HG03354 (cell line): Measurements from ENCODE around the gene PAX7.

Source experiments
- ATAC-seq: cut with Tn5 transposase; IDR thresholded peaks from one replicate; pipeline ENCODE4 v1.9.1; 2021; ENCODE audit warnings: mild to moderate bottlenecking; ENCODE audit not compliant: unreplicated experiment, poor library complexity, severe bottlenecking

PAX7 gene

DNA sequence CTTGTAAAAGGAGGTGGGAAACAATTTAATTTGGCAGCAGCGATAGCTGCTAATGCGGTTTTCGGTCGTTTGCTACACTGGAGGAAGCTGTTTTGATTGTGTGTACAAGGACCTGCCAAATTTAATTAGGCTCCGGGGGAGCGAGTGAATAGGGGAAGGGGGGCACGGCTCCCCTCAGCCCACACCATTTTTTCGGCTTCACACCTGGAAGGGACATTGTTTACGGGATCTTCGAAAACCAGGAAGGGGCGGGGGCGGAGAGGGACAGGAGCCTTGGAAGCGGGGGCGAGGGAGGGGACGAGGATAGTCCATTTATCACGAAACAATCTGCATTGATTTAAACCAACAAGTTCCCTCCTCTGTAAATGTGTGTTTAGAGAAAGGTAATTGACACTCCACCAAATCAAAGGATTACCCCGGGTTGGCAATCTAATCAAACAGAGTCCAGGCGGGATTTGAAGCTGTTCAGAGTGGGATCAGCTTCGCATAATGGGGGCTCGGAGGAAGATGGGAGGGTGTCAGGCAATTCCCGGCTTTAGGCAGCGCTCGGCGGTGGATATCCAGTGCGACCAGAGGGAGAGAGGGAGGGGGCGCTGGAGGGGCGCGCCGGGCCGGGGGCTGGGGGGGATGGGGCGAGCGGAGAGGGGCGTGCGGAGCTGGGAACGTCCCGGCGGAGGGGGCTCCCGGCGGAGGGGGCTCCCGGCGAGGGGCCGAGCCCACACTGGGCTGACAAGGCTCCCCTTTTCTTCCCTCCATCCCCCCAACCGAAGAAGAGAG lies 9.8 kb downstream of the PAX7 start:
- no peak for ATAC-seq

DNA sequence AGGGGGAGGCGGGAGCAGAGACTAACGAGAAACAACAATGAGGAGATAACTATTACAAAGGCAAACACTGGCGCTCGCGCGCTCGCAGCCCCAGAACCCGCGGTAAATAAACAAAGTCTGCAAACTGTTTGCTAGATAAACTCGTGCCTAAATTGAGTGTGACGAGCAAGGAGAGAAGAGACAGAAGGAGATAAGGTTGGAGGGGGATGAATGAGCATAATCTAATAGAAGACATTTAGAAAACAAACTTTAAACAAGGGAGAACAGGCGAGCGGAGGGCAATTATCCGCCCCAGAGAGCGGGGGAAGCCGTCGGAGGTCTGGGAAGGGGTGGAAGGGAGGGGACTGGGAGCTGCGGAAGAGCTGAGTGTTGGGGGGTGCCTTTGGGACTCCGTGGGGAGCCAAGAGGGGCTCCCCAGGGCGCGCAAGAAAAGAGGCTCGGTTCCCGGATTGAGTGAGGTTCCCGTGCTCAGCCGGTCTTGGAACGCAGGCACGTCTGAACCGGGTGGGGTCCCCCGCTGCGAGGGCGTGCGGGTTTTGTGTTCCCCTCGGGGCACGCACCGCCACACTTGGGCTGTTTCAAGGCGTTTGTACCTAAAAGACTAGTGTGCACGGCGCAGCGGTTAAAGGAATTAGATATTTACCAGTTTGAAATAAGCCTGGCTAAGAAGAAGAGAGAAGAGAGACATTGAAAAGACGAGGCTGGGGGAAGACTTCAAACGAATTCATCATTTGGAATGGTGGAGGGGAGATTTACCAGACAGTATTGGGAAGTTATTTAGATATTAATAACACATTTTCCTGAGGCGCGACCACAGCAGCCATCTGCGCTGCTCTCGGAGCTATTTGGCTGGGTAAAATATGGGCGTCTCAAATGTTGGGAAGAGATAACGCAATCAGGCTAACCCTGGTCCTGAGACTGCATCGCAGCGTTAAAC lies 10.6 kb downstream of the PAX7 start:
- ATAC-seq: no peak

DNA sequence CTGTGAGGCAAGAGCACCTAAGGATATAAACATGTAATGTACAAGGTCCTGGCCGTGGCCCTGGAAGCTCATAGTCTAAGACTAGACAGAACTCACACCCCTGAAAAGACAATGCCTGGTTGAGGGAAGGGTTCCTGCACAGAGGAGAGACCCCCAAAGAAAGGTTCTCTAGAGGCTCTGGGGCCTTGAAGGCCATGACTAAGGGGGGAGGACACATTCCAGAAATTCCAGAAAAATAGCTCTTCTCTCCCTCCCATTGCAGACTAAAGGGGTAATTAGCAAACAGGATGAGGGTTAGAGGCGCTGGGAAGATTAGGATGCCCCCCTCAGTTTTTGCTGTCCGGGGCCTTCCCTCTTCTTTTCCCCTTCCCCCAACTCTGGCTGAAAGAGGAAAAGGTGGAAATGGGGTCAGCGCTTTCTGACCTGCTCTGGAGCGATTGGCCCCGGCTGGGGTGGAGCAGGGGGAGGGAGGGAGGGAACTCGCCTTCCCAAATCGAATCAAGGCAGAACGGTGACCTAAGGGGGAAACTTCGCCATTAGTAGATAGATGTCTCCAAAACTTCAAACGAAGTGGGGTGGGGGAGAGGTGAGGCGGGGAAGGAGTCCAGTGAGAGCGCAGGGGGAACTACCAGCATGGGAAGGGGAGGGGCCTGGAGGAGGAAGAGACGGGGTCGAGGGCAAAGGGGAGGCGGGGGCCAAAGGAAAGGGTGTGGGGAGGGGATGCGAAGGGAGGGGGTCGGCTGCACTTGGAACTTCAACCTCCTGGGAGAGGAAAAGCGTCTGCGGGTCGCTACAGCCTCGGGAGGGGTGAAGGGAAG lies 11.8 kb downstream of the PAX7 start:
- no peak for ATAC-seq

DNA sequence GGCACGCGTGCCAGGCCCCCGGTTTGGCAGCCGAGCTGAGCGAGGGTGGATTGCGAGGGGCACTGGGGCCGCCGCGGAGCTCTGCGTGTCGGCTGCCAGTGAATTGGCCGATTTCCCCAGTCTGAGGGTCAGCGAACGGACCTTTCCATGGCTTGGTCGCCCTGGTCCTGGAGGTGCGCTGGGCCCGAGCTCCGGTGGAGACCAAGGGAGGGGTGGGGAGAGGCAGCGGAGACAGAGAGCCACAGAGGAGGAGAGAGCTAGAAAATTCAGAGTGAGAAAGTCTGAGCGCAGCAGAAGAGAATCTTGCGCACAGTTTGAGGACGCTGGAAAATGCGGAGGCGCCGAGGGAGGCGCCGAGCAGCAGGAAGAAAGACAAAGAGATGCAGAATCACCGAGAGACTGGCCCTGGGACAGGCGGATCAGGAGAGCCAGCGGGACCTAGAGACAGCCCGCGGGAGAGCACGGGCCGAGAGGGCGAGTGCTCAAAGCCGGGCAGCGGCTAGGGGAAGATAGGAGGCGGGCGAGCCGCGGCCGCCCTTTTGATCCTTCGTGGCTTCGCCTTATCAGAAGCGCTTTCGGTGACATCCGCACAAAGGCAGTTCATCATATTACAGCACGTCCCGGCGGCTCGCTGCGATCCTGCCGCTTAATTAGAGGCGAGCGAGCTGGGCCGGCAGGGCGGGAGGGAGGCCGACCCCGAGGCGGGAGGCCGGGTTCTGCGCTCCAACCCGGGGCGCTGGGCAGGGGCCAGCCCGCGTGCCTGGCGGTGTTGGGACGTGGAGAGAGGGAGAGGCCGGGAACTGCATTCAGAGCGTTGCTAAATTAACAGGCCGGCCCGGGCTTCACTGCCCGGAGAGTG lies 12.7 kb downstream of the PAX7 start:
- no peak for ATAC-seq

DNA sequence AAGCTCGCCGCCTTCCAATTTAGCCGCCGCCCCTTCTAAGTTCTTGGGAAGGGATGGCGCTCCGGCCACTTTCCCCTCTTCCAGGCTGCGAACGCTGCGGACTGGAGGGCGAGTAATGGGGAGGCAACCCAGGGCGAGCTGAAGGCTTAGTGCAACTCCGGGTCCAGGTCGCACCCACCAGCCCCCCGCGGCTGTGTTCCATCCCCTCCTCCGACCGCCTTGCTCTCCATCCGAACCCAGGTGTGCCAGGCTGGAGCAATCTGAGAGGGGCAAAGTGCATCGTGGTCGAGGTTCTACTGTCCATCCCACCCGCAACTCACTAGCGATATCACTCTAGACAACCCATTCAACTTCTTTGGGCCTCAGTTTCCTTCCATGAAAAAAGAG lies 13.4 kb downstream of the PAX7 start:
- no peak for ATAC-seq

DNA sequence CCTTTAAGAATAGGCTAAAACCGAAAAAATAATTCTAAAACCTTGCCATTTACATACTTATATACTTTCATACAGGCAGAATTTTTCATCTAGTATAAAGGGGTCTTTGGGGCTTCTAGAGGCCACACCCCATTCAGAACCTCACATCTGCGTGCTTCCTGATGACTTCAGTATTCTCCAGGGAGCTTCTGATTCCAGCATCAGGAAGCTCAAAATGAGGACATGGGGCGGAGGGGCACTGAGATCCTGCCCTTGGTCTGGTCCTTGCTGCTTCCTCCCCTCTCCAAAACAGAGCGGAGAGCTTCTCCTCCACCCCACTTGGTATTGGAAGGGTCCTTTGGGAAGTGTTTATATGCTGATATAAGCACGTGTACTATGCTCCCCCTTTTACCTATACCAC lies 13.8 kb downstream of the PAX7 start:
- ATAC-seq: no peak

DNA sequence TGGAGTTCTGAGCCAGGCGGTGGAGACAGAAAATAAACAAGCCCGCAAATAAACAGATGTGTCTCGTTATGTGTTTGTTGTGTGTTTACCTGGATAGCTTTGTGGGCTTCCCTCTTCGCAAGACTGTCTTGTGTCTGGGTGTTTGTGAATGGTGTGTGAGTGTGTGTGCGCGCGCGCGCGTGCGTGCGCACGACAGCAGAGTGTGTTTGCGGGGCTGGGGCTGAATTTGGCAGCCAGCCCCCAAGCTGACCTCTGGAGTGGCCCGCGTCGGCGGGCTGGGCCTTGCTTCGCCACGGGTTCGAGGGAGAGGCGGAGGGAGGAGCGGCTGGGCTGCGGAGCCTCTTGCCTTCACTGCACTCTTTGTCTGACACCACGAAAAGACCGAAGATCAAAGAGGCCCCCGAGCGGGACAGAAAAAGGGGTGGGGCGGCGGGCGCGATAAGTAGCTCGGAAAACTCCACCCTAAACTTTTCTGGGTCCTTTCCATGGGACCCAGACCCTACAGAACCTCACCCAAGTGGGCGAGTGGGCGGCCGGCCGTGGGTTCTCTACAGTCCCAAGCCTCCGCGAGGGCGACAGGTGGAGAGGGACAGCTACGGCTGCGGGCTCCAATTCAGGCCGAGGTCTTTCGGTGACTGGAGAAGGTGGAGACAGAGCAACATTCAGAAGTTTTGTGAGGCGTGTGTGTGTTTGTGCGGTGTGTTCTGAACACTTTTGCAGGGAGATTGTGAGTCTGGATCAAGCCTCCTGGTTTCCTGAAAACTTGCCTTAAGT lies 14.5 kb downstream of the PAX7 start:
- ATAC-seq: no peak

DNA sequence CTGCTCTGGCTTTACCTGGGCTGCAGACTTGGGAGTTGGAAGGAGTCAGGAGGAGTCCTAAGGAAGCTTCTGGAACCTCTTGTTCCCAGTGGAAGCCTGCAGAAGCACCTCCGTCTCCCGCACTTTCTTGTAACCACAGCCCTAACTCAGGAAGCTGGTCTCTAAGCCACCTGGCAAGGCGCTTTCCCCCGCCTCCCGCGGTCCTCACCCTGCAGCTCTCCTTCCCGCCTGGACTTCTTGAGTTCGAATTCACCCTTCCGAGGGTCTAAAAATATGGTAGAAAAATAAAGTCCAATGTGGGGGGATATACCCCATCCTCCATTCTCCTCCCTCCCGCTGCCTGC lies 15.1 kb downstream of the PAX7 start:
- no peak for ATAC-seq

DNA sequence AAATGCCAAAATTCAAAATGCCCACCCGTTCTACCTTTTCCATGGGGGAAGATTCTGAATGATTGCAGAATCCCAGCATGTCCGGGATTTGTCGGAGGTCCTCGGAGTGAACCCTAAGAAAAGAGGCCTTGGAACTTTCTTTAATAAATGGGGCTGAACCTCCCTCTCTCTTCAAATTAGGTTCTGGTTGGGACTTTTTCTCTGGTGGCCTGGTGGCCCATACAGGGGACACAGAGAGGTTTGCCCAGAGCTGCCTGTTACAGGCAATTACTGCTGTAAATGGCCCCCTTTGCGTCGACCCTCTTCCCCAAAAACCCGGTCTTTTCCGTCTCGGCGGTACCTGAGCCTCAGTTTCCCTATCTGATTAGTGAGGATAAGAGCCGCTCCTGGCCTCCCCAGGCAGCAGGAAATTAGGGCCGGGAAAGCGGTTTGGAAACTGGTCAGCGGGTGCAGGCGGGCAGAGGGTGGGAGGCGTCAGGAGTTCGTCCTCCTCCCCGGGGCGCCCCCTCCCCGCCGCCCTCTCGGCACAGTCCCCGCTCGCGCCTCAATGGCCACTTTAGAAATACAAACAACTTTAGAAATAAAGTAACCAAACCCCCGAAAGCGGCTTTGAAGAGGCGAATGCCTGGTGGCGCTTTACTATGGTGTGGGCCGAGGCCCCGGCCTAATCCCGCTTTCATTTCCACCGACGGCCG lies 15.6 kb downstream of the PAX7 start:
- ATAC-seq: no peak

DNA sequence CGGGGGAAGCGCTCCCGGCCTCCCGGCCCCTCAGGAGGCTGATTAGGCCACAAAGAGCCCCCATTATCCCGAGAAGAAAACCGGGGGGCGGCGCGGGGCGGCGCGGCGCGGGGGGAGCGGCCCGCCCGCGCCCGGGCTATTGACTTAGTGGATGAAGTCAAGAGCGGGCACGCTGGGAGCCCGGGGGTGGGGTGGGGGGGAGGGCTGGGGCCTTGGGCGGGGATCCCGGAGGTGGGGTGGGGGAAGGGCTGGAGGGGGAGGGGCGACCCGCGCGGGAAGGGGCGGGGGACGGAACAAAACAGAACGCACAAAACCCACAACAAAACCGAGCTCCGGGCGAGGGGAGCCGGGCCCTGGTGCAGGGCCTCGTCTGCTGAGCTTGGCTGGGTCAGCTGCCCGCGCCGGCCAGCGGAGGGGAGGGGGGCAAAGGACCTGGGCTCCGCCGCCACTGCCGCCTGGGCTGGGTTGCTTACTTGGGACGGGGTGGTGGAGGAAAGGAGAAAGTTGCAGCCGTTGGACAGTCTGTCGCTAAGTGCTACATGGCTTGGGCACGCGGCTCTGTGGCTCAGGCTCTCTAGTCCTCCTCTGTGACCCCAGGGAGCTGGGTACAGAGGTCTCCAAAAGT lies 16.3 kb downstream of the PAX7 start:
- no peak for ATAC-seq

DNA sequence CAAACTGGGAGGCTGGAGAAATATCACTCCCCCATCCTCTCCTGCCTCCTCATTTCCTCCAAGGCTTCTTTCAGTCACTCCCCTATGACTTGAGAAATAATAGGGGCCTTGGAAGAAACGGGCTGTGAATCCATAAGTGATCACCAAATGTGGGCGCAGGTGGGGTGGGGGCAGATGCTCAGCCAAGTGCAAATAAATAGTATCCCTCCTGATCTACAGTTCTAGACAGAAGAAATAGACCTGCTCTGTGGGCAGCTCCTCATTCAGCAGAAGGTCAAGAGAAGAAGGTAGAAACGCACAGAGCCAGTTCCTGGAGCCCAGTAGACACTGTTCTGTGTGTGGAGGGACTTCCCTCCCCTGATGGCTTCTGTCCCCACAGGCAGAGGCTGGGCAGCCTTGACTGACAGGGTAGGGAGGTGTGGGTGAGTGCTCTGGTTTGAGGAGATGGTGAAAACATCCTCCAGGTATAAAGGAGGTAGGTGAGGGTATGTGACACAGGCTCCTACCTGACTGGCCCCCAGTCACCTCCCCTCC lies 17.1 kb downstream of the PAX7 start:
- no peak for ATAC-seq

DNA sequence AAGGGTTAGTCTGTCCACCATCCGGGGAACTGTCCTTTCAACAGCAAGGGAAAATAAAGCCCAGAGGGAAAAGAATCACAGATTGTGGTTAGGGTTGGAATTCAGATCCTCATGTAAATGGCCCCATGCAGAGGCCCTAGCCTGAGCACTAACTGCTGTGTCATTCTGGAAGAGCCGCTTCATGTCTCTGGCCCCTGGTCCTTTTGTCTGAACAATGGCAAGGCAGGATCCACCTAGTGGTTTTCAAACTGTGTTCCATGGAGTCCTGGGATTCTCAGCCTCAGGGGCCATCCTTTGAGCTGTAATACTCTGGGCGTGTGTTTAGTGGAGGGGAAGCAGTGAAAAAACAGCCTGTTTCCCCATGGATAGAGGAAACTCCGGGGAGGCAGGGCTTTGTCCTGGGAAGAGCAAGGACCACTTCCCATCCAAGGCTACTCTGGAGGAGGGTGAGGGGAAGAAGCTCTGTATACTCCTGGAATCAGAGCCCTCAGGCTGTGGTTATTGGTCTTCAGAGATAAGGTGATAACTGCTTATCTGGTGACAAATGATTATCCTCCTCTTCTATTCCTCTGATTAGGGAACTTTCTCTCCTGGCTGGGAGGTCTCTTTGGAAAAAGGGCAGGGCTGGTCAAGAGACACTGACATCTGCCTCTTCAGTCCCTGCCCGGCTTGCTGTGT lies 19.2 kb downstream of the PAX7 start:
- no peak for ATAC-seq

DNA sequence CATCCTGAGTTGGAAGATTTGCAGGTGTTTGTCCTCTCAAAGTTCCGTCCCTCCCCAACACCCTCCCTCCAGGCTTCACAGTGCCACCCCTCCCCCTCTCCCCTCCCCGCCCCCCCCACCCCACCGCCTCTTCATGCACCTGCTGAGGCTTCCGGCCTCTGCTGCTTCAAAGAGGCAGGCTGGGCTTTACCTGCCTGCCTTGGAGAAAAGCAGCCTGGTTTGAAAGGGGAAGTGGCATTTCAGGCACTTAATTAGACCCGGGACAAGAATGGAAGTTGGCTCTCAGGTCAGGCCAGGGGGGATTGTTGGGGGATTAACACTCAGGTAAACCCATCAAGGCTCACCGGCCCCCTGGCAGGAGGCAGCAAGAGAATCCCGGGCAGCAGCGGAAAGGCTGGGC lies 21.1 kb downstream of the PAX7 start:
- no peak for ATAC-seq

DNA sequence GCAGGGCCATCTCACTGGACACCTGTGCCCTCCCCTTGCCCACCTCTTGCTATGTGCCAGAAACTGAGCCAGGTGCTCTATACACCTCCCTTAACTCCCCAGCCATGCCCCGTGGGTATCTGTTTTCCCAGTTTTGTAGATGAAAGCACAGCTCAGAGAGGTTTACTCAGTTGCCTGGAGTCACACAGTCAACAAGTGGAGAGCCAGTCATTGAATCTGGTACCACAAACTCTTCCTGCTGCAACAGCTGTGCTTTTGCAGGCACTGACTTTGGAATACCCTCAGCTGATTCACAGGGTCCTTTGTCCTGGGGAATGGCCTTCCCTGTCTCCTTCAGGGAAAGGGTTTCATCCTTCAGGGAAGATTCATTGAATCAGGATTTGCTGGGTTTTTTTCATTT lies 22.1 kb downstream of the PAX7 start:
- no peak for ATAC-seq

DNA sequence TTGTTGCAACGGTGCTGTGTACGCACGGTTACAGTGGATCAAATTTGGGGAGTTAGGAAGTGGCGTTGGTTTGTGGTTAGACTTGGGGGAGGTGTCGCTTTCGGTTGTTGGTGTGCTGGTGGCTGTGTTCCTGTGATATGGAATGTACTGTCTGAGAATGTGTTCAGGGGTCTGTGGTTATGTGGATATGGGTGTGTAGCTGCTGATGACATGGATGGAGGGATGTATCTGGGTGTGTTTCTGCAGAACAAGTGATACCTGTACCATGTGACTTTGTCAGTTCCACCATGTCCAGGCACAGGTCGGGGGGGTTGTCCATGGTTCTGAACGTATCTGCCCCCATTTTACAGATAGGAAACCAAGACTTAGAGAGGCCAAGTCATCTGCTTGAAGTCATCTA lies 22.7 kb downstream of the PAX7 start:
- ATAC-seq: no peak

DNA sequence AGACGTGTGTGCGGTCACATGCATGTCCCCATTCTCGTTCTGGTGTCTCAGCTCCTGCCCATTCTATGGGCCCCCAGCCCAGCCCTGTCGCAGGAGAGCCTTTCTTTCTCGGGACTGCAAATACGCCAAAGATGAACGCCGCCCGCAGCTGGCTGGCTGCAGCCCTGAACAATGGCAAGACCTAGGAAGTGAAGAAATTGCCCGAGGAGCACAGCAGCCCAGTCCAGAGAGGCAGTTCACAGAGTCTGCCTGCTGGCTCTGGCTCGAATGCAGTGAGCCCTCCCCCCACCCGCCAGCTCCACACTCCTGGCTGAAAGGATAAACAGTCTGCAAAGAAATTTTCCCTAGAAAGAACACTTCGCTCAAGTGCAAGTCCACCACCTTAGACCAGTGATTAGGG lies 23.3 kb downstream of the PAX7 start:
- no peak for ATAC-seq

DNA sequence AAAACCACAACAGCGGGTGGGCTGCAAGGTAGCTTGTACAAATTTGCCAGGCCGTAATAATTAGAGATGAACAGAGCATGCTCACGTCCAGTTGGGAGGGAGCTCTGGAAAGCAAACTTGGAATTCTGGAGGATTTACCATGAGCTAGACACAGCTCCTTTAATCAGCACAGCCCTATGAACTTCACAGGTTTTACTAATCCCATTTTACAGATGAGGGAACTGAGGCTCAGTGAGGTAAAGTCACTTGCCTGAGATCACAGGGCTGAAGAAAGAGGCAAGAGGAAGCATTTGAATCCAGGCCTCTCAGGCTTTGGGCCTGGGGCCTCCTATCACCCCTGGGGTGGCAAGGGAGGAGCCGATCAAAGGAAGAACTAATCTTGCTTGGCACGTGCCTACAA lies 24.0 kb downstream of the PAX7 start:
- ATAC-seq: no peak
